DMS53 (cell line): ENCODE results near the gene KCNJ5.

Source experiments
- DNase-seq: peaks from one replicate; lab custom pipeline; 2025; lab: John Stamatoyannopoulos, UW

Gene KCNJ5

DNA sequence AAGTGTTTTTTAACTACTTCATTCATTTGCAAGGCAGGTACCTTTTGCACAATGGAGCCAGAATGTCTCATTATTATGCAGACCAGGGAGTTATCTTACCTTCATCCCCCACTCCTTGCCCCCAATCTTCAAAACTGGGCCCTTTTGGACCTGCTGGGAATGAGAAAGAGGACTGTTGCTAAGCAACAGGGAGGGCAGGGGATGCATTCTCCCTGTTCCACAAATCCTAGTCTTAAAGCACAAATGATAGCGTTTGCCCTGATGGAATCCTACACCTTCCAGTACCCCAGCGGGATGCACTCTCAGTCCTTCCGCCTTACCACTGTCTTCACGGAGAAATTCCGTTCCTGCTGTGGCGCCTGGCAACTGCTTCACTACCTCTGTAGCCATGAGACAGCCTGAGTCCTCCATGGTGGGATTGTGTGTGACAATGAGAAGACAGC lies 20.0 kb upstream of the KCNJ5 start:
- DNase-seq, result no peak

GRCh38 chr11:128872094-128872493 lies 19.1 kb upstream of the KCNJ5 start:
- DNase-seq, result no peak

- no peak for DNase-seq
These were observed 18.6 kb upstream of the KCNJ5 start for GRCh38 chr11:128872594-128872993.

- no peak for DNase-seq
These were observed 16.7 kb upstream of the KCNJ5 start for GRCh38 chr11:128874427-128874826.

DNA sequence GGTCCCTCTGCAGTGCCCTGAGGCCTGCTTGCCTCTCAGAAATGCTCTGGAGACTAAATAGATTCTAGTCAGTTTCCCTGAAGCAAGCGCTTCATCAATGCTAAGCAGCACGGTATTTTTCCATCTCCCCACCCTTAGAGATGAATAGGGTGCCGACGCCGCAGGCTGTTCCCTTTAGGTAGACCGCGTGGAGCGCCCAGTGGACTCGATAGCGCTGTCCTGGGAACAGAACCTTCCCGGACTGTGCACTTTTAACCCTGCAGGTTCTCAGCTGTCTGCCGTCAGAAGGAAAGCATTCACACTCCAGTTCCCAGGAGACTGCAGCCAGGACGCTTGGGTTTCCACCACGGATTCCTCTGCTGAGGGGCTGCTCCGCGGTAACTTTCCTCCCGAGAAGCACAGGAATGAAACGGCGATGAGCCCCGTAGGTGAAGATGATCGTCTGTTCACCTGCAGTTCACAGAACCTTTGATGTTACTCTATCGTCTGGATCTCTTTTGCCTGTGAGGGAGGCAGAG lies 15.0 kb upstream of the KCNJ5 start:
- DNase-seq, result no peak

GRCh38 chr11:128877726-128878125 lies 13.4 kb upstream of the KCNJ5 start:
- no peak for DNase-seq

GRCh38 chr11:128878455-128878854 lies 12.7 kb upstream of the KCNJ5 start:
- DNase-seq, result no peak

- DNase-seq, result no peak
These were observed 11.3 kb upstream of the KCNJ5 start for GRCh38 chr11:128879817-128880216.

- no peak for DNase-seq
These were observed 9.9 kb upstream of the KCNJ5 start for GRCh38 chr11:128881221-128881620.

DNA sequence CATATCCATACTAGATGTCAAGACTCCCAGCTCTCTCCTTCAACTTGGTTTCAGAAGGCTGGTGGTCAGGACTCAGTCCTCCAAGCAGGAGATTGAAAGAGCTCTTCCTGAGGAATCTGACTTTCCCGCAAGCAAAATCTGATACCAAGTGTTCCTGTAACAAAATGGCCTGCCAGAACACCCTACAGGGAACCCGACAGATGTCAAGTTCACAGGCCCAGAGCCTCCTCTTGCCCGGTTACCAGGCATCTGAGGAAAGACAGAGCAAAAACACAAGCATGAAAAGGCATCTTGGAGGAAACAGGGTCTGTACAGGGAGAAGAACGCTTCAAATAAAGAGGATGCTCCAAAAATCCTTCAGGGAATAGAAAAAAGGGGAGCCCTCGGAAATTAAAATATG lies 8.7 kb upstream of the KCNJ5 start:
- no peak for DNase-seq

- DNase-seq, result no peak
These were observed 7.1 kb upstream of the KCNJ5 start for GRCh38 chr11:128884054-128884453.

DNA sequence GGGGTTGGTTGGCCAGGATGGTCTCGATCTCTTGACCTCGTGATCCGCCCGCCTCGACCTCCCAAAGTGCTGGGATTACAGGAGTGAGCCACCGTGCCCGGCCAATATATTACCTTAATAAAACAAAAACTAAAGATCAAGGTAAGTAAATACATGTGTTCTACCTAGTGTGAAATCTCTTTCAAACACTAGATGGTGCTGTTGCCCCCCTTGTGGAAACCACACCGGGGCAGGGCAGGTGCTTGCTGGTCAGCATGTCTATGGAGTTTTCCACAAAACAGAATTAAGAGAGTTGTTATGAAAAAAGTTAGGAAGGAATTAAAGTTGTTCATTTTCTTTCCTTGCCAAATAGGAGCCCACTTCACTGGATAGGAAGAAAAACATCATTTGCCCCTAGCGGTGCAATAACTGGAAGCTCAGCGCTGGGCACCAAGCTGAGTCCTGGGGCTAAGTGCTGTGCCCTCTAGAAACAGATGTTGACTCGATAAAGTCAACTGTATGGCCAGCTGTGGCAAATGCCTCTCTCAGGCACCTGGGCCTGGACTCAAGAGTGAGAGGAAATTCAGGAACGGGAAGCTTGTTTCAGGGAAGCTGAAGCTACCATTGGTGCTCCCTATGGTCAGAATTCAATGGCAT lies 6.3 kb upstream of the KCNJ5 start:
- peak; percentile 84 for DNase-seq

GRCh38 chr11:128886406-128887124 lies 4.6 kb upstream of the KCNJ5 start:
- DNase-seq, result peak; percentile 62

DNA sequence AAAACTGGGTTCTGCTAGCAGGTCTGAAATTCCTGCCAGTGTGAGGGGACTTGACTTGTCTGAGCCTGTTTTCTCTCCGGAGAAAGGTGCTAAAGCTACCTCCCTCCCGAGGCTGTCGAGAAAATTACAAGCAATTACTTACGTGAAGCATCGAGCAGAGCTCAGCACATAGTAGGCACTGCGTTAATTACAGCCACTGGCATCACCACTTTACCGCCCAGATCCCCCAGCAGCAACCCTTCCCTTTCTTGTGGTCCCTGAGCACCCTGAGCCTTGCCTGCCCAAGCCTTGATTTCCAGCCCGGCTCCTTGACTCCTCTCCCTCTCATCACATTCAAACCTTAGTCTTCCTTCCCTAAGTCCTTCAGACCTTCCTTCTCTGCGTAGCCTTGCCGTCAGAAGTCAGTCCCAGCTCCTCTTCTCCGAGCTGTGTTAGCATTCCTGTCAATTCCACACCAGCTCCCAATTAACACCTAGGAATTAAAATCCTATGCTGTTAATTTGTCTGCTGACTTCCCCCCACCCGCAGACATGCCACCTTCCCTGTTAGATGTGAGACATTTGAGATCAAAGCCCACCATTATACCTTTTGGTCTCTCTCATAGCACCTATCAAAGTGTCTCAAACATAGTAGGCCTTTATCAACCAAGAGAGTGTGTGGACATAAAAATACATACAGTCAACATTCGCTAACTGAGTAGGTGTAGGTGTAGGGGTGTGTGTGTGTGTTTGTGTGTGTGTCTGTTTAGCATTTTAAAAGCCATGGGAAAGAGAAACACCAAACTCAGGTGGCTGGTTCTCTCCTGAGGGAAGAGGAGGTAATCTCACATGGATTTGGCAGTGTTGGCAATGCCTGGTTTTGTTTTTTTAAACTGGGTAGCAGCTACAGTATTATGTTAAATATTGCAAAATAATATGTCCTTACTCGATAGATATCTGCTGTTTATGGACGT lies 2.8 kb upstream of the KCNJ5 start:
- no peak for DNase-seq

DNA sequence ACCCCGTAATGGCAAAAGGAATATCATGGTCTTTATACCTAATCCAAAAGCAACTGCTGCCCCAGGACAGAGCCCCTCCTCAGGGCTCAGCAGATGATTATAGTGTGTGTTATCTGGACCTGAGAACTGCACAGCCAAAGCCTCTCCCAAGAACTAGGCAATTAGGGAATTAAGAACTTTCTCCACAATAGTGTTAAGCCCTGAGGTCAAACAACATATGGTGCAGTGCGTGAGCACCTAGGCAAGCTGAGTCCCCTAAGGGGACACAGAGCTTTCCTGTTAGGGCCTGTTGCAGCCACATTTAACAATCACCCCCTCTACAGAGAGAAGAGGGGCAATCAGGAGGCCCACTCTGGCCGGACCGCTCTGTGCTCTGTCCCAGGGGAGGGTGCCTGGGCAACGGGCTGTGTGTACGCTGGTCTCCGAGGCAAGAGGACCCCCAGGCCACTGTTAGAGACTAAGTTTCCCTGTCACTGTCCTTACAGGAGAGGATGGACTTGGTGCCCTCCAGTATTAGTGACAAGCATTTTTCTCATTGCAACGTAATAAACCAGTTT lies 1.4 kb upstream of the KCNJ5 start:
- DNase-seq, result no peak

DNA sequence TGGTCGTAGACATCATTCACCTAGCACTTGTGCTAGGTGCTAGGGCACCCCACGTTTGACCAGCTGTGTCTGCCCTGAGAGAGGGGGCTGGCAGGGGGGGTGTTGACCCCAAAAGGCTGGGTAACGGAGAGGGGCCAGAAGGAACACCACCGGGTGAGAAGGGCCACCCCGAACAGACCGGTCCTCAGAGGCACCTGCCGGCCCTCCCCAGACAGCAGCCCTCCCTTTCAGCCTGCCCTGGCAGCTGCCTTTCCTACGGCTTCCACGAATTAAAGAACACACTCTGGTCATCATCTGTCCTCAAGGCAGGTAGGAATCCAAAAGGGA lies 977 bp upstream of the KCNJ5 start:
- no peak for DNase-seq

- no peak for DNase-seq
These were observed 800 bp downstream of the KCNJ5 start for GRCh38 chr11:128891913-128892398.

DNA sequence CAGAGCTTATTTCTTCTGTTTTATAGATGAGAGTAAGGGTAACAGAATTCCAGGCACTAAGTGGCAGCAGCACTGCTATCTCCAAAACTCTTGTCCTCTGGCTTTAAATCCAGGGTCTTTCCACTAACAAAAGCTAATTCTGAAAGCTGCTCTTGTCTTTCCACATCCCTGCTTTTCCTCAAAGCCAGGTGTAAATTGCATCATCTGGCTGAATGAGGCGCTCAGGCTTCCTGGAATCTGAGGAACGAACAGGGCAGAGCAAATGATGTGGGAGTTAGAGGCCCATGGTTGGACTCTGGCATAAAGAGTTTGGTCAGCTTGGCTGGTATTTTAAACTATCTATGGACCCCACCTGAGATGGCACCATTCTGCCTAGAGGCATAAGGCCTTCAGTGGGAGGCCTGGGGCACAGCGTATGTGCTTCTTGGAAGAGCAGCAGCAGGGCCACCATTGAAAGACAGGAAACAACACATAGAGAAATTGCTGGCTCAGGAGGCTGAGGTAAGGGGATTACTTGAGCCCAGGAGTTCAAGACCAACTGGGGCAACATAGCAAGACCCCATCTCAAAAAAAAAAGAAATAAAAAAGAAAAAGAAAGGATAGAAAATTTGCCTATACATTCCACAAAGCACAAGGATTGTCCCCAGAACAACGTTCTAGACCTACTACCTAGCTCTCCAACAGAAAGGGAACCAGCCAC lies 1.9 kb downstream of the KCNJ5 start:
- DNase-seq, result peak; percentile 24

DNA sequence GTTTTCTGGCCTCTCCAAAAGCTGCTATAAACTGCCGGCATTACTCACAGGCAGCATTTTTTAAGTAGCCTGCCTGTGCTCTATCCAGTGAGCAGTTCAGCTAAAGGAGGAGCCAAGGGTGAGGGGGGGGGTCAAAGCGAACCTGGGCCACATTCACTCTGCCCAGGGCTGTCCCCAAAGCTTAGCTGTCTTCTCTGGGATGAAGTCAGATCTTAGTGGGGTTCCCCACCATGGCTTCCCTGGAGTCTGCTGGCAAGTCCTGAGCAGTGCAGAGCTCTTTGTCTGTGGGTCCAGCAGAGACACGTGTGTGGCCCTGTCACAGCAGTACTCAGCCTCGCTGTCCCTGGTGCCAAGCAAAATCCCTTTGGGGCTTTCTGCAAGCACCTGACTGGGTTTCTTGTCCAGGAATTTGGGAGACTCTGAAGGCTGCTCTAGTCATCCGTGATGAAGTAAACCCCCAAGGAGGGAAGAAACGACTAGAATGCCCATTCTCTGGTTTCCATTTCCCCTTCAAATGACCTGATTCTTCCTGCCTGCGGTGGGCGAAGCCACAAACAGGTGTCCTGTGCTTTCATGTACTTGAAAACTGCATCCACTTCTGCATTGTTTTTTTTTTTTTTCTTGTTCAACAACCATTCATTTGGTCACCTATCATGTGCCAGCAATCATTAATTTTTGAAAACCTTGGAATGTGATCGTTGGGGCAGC lies 2.6 kb downstream of the KCNJ5 start:
- no peak for DNase-seq

- no peak for DNase-seq
These were observed 3.1 kb downstream of the KCNJ5 start for GRCh38 chr11:128894286-128894681.

DNA sequence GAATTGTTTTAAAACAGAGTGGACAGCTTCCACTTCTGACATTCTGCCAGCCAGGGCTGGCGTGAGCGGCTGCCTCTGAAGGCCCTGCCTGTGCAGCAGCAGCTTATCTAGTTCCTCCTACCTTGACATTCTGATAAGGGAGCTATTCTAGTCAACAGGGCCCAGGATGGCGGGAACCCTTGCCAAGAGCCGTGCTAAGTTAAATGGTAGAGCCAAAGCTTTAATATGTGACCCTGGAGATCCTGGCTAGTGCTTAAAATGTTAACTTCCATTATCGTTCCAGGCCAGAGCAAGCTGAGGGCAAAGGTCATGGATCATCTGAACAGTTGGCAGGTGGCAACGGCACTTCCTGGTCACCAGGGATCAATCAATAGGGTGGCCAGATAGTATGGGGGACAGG lies 3.5 kb downstream of the KCNJ5 start:
- no peak for DNase-seq
